NCI-H1105 treated with DMSO at 0.1 percent for 48 hours (cell line): ENCODE measurements around the gene NEDD4L.

Experiments
- DNase-seq: peaks from one replicate; lab custom pipeline; 2025; lab: John Stamatoyannopoulos, UW

NEDD4L gene

DNA sequence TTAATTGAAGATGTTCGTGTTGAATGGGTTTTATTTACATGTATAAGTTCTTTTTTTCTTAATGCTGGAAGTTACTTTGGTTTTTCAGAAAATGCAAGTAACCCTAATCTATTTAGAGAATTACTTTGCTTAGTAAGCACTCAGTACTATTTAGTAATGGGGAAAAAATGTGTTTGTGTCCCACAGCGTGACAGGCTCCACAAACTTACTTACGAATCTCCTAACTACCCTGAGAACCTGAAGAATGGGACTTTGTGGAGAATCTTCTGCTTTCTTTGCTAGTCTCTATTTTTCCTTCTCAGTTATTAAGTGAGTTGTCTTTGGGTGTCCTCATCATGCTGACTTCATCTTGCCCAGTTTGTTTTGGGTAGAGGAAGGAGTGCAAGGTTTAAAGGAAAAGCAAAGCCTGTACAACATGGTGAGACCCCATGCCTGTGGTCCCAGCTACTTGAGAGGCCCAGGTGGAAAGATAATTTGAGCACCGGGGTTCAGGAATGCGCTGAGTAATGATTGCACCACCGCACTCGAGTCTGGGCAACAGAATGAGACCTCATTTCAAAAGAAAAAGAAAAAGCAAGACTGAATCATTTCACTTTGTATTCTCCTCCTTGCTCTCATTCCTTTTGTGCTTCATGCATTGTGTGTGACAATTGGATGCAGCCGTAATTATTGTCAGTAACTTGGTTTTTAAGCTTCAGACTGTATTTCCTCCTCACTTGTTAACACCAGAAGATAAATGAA is 10.2 kb downstream of the NEDD4L start:
- DNase-seq: no peak

DNA sequence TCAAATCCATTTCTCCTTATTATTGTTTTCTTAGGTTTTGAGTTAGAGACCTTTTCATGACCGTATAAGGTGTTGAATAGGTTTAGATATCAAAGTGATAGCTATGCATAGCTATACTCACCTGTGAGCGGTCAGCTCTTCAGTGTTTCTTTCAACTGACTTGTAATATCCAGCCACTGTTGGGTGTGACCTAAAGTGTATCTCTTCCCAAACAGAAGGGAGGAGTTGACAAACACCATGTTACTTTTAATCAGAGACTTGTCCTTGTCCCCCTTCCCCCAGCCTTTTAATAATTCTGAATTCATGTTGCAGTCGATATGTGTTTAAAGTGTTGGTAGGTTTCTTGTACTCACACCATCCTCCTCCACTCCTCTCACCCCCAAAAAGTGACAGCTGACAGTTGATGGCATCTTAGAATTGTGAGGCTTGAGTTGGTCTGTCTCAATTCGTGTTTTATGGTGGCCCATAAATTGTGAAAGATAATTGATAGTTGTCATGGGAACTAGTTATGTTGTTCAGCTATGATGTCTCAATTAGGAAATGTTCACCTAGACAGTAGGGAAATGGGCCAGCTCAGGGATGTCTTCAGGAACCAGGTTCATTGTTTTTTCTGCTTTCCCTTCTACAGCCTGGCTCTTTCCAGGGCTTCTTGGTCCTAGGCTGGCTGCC is 12.0 kb downstream of the NEDD4L start:
- DNase-seq: no peak

DNA sequence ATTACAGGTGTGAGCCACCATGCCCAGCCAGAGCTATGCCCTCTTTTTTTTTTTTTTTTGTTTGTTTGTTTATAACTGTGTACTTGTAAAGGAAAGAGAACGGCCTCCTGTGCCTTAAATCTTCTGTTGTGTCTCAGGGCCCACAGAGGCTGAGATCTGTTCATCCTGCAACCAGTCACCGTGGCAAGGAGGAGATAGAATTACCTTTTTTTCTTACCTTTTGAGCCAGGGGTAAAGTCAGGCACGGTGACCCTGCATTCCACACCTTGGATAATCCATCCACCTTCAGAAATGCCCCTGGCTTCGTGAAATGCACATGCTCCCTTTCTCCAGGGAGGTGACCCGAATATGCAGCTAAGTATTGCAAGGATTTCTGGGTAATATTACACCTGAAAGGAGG is 12.8 kb downstream of the NEDD4L start:
- no peak for DNase-seq

DNA sequence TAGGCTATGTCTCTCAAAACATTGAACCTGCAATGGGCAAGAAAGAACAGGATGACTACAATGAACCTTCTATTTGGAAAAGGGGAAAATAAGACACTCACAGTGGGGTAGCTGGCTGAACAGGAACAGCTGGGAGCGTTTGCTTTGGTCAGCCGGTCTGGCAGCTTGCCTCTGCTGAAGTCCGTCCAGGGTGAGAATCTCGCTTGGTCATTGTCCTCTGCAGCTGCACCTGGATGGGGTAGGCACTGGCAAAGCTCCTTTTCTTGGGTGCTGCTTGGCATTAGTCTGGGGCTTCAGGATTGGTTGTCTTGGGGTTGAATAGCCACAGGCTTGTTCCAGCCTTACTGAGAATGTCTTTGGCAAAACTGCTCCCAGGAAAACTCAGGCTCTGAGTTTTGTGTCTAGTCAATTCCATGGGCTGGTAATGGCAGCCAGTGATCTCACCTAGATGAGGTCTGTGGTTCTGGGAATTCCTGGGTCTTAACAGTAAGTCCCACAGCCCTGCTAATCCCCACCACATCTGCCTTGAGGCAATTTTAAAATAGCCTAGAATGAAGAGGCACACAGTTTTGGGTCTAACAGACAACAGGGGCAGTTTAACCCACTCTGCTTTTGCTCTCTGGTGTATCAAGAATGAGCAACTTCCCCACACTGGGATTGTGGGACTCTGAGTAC is 13.4 kb downstream of the NEDD4L start:
- DNase-seq: no peak

DNA sequence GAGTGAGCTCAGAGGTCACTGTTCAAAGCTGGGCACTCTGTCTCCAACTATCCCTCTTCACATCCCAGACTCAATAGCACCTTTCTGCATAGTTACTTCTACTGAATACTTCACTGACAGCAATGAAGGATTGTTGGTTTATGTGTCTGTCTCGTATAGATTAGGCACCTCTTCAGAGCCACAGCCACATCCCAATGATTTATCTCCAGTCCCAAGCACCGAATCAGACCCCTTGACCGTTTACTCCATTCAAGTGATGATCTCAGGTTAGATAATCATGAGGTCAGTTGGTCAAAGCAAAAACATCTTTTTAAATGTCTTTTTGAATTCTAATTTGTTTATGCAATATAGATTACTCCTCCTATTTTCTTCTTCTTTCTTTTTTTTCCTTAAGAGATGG is 14.7 kb downstream of the NEDD4L start:
- DNase-seq: no peak

DNA sequence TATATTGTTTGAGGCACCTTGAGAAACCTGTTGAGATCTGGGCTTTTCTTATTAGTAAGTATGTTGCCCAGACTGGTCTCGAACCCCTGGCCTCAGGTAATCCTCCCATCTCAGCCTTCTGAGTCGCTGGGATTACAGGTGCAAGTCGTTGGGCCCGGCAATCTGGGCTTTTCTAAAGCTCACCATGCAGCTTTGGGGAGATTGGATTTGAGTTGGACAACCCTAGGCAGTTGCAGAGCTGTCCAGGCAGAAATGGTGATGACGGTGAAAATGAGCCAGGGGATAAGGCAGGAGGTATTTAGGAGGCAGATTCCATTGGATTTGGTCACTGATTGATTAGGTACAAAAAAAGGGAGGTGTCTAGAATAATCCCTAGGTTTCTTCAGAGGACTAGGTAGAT is 16.2 kb downstream of the NEDD4L start:
- DNase-seq: no peak

DNA sequence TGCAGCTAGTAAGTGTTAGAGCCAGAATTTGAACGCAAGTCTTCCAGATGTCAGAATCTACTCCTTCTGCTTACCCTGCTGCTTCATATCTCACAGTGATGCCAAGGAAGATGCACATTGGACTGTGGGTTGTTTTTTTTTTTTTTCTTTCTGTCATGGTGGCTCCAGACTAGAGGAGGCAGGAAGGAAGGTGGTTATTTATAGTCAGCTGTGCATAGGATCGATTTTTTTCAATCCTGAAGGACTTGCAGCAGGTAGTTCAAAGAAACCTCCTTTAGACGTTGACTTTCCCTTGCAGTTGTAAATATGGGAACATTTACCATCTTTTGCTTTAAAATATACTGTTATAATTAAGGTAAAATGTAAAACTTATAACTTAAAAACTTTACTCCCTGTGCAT is 17.3 kb downstream of the NEDD4L start:
- no peak for DNase-seq

DNA sequence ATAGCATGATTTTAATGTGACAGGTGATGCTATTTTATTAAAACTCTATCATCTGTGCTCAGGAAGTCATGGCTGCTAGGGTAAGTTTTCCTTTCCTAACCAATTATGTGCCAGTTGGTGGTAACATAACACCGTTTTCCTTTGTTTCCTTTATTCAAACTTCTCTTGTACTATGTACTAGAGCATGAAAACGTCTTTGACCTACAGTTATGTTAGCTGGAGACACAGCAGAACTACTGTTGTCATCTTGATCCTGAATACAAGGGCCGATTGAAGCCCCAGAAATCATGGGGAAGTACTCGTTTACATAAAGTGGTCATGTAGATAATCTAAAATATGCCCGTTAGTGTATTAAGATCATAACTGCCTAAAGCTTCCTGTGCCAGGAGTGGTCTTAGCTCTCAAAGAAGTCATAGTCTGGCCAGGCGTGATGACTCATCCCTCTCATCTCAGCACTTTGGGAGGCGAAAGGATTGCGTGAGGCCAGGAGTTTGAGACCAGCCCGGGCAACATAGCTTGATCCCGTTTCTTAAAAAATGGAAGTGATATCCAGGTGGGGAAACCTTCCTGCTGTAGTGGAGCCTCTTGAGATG is 20.5 kb downstream of the NEDD4L start:
- no peak for DNase-seq

DNA sequence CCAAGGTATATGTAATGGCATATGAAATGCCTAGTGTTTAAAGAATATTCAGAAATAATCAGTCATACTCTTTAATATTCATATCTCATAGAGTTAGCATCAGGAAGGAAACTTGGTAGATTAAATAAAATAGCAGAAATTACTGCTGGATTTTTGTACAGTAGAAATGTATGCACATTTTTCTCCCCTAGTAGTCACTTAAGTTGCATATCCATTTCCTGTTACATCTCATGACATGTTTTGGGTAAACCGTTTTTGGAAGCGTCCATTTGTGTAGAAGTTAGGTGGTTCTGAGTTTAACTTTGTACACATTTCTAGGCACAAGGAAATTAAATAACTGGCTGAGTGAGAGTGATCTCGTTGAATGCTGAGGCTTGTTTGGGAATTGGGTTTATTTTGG is 21.9 kb downstream of the NEDD4L start:
- DNase-seq: no peak

DNA sequence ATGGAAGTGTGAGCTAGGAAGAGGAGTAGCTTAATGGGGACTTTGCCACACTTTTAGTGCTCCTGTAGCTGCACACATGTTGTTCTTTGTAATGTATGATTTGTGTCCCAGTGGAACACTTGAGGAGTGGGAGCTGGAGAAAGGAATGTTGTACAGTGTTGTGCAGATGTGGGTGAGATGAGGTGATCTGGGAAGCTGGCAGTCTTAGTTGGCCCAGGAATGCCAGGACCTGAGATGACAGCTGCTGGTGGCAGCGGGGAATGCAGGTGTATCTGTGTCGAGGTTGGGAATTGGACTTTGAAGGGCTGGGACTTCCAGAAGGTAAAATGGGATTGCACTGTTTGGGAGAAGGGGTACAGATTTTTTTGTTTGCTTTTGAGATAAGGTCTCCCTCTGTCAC is 23.6 kb downstream of the NEDD4L start:
- DNase-seq: no peak

DNA sequence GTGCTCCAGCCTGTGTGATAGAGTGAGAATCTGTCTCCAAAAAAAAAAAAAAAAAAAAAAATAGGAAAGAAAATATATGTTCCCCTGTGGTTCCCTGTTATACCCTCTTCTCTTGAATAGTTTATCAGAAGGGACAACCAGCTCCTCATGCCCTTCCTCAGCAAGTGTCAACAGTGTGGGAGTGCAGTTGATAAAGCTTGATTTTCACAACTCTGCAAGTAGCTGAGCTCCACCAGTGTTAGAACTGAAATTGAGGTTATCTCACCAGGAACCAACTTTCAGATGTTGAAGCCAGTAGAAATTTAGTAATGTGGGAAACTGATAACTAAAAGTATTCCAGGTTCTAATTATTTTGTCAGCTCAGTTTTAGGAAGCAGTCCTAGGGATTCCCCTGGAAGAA is 25.1 kb downstream of the NEDD4L start:
- DNase-seq: no peak

DNA sequence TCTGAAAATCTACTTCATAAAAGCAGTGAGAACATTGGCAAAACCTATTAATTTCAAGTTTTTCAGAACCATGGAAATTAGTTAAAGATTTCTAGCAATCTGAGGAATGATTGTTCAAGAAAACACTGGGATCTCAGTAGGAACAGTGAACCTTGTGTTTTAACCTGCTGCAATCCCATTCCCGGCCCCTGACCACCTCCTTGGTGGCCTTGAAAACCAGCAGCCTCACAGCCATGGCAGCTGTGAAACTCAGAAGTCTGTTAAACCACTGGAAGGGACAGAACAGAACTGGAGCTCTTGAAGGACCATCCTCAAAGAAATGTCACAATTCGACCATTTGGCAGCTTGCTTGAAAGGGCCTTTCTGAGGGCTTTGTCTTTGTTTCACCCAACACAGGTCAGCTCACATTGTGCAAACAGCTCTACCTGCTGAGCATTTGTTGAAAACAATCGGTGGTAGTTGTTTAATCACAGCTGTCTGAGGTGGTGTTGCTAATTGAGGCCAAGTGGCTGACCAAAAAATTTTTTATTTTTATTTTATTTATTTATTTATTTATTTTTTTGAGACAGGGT is 25.8 kb downstream of the NEDD4L start:
- DNase-seq: no peak

DNA sequence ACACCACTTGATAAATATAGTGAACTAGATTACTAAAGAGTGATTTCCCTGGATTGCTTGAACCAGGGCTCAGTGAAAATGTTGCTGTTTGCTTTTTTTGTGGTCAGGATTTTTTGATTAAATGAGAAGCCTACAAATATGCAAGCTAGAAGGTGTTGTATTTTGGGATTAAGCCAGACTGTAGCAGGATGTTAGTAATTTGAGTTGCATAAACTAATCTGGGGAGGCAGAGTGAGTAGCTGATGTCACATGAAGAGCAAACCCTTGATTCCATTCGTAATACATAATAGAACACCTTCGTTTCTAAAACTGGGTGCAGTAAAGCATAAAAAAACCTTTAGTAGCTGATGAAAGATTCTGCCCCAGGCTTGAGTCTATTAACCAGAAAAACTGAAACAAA is 32.0 kb downstream of the NEDD4L start:
- no peak for DNase-seq

DNA sequence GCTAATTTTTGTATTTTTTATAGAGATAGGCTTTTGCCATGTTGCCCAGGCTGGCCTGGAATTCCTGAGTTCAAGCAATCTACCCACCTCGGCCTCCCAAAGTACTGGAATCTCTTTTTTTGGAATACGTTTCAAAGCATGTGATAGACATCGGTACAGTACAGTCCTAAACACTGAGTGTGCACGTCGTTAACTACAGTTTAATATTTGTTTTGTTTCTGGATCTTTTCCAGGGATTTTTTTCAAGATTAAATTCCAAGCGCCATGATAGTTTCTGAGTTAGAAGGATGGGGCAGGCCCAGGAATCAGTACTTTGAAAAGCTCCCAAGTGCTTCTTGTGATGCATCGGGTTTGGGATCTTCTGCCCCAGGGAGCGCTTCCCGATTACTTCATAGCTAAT is 33.3 kb downstream of the NEDD4L start:
- DNase-seq: no peak

DNA sequence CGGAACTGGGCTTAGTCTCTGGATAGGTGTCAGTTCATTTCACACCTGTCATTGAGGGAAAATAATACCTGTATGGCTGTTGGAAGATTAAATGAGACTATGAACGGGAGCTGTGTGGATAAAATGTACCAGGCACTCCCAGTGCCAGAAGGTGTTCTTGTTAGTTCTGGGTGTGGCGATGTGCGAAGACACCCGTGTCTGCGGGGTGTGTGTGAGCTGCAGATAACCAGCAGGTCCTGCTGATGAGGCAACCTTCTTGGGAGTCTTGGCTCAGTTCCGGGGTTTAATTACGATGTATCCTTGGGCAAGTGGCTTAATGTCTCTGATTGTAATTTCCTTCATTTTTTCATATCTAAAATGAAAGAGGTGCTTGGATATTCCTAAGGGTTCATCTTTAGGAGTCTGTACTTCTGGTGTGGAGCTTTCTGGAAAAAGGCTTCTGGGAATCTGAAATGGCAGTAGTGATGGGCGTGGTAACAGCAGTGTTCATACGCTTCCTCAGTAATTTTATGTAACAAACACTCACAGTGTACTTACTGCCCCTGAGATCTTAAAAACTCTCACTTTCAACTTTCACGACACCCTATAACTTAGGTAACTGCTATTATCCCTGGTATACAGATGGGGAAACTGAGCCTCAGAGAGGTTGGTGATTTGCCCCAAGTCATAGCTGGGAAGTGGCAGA is 35.0 kb downstream of the NEDD4L start:
- no peak for DNase-seq

DNA sequence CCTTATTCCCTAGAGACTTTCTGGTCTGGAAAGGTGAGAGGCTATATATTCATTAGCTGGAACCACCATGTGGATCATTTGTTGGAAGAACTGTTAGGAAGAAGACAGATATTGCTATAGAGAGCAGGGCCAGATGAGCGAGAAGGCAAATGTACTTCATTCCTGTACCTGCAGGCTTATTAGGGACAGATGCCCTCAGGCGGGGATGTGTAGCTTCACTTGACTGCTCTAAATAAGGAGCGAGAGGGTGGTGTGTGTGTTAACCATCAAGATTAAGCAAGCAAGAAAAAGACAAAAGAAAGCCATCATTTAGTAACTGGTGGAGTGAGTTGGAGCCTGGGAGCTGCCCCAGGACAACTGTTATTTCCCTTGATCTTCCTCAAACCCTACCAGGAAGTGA is 36.4 kb downstream of the NEDD4L start:
- no peak for DNase-seq

DNA sequence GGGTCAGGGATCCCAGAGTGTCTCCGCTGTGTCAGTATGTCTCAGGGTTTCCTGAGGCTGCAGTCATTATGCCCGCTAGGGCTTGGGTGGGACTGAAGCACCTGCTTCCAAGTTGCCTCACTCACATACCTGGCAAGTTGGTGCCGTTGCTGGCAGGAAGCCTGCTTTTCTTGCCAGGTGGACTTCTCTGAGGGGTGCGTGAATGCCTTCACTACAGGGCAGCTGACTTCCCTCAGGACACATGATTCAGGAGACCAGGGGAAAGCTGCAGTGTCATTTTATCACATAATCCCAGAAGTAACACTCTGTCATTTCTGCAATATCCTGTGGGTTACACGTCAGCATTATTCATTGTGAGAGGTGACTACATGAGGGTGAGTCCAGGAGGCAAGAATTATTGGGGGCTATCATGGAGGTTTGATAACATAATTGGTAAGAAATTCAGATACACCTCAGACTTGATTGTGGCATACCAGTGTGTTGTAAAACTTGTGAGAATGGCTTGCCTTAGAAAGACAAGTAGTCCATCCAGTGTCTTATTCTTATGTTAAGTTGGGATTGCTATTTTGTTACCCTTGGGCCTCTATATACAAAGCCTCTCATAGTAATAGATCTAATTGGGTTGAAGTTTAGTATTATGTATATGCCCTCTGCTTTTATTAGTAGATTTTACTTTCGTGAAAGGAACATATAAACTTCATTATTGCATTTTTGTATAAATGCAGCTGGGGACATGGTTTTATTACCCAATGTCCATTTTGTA is 44.1 kb downstream of the NEDD4L start:
- peak; percentile 35 for DNase-seq

DNA sequence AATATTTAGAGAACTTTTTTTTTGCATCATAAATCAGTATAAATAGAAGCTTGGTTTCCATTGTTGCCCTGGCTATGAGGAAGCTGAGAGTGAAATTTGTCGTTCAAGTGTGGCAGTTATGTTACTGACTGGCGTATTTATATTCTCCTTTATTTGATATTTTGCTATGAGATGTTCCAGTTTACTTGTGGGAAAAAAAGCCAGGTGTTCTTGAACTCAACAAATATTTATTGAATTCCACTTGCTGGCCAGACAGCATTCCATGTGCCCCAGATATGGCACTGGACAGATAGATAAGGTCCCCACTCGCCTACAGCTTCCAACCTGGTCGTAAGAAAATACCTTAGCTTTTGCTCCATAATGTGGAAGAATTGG is 44.7 kb downstream of the NEDD4L start:
- DNase-seq: no peak

DNA sequence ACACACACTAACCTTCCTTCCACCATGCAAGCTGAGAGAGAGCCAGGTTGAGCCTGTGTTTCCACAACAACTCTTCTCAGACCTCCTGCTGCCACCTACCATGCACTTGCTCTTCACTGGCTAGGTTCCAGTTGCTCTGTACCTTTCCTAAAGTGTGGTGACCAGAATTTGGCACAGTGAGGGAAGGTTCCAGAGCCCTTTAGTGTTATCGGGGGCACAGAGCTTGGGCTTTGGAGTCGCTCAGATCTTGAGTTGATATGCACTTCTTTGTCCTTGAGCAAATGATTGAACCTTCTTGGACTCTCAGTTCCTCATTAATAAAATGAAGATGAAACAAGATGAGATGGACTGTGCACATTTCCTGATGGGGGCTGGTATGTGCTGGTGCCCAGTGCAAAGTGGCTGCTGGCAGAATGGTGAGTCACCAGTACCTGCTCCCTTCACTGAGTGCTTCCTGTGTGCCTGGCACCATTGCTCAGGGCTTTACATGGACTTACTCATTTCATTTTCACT is 47.1 kb downstream of the NEDD4L start:
- DNase-seq: no peak

DNA sequence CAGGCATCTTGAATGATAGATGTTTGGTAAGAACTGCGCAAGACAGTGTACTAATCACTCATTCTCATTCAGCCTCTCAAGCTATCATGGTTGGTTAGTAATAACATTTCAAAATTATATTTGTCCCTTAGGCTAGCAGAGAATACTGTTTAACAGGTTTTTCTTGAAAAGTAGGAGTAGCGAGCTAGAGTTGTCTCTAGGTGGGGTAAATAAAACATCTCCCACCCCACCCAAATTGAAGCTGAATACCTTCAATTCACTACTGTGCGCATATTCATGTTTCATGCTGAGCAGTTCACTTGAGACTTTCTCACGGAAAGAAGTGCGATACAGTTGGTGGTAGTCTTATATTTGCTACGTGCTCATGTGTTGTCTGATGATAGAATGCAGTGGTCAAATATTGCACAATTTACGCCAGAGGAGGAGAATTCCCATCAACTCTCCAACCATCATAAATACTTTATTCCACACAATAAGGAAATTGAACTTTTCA is 49.3 kb downstream of the NEDD4L start:
- no peak for DNase-seq

DNA sequence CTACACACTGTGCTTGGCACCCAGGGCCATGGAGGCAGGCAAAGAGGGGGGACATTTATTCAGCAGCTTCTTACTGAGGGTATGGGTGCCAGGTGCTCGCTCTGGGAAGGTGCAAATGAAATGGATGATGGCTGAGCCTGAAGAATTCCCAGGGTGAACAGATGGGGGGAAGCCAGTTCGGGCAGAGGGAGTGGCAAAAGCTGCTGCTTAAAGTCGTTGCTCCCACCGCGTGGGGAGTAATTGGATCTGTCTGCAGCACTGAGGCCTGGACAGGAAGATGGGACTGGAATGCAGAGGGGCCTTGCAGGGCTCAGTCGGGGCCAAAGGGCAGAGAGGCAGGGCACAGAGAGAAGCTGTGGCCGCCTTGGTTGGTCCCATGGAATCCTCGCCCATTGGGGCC is 51.2 kb downstream of the NEDD4L start:
- no peak for DNase-seq
